HG03097 (cell line): ENCODE data around the gene PMFBP1.

Experiments
- ATAC-seq: cut with Tn5 transposase; IDR thresholded peaks from one replicate; pipeline ENCODE4 v1.9.1; 2021; ENCODE audit not compliant: unreplicated experiment, low FRiP score

PMFBP1 gene

GRCh38 chr16:72131036-72131435 lies 40.9 kb downstream of the PMFBP1 start:
- no peak for ATAC-seq

GRCh38 chr16:72129976-72130656 lies 41.8 kb downstream of the PMFBP1 start:
- ATAC-seq = no peak

GRCh38 chr16:72128701-72129100 lies 43.3 kb downstream of the PMFBP1 start:
- ATAC-seq = no peak

- no peak for ATAC-seq
These were observed 45.6 kb downstream of the PMFBP1 start for GRCh38 chr16:72126429-72126765.

- no peak for ATAC-seq
These were observed 46.1 kb downstream of the PMFBP1 start for GRCh38 chr16:72125635-72126428.

GRCh38 chr16:72124761-72125634 lies 47.0 kb downstream of the PMFBP1 start:
- ATAC-seq = no peak

GRCh38 chr16:72124148-72124547 lies 47.8 kb downstream of the PMFBP1 start:
- no peak for ATAC-seq

GRCh38 chr16:72123426-72123825 lies 48.5 kb downstream of the PMFBP1 start:
- no peak for ATAC-seq

- ATAC-seq = no peak
These were observed 49.0 kb downstream of the PMFBP1 start for GRCh38 chr16:72122916-72123315.

- ATAC-seq = no peak
These were observed 49.6 kb downstream of the PMFBP1 start for GRCh38 chr16:72122308-72122707.

- no peak for ATAC-seq
These were observed 51.9 kb downstream of the PMFBP1 start for GRCh38 chr16:72120026-72120425.

- no peak for ATAC-seq
These were observed 58.4 kb downstream of the PMFBP1 start for GRCh38 chr16:72113616-72113945.

- no peak for ATAC-seq
These were observed 58.9 kb downstream of the PMFBP1 start for GRCh38 chr16:72112906-72113615.

- ATAC-seq = no peak
These were observed 59.5 kb downstream of the PMFBP1 start for GRCh38 chr16:72112452-72112792.

GRCh38 chr16:72111657-72112451 lies 60.1 kb downstream of the PMFBP1 start:
- ATAC-seq = no peak

- no peak for ATAC-seq
These were observed 61.0 kb downstream of the PMFBP1 start for GRCh38 chr16:72110662-72111615.

GRCh38 chr16:72109966-72110530 lies 61.9 kb downstream of the PMFBP1 start:
- no peak for ATAC-seq

- no peak for ATAC-seq
These were observed 62.7 kb downstream of the PMFBP1 start for GRCh38 chr16:72109300-72109699.
